MM.1S (cell line): ENCODE measurements around the gene WIZ.
A peak's percentile ranks its signal among the peaks of the same experiment; 100 is the strongest.

Source experiments
- DNase-seq: peaks from one replicate; pipeline ENCODE4 v3.0.0-alpha.2; 2015
- H2AFZ ChIP-seq: fragments of 300-600 bp; sonication (generic); 2 replicates; pipeline ENCODE4 v1.6.0; 2016; ENCODE audit warnings: antibody characterized with exemption, low read length
- H3F3A ChIP-seq: fragments of 300-600 bp; sonication (generic); 2 replicates; pipeline ENCODE4 v1.6.1; 2016; ENCODE audit warnings: mild to moderate bottlenecking, antibody characterized with exemption, low read length, moderate library complexity, mixed read lengths; ENCODE audit not compliant: insufficient read depth
- H3K27ac ChIP-seq: fragments of 300-600 bp; sonication (generic); 2 replicates; pipeline ENCODE4 v1.5.1; 2016; ENCODE audit warnings: mild to moderate bottlenecking, low read length
- H3K27me3 ChIP-seq: fragments of 300-600 bp; sonication (generic); replicated peaks from 2 replicates; pipeline ENCODE4 v1.6.0; 2016; ENCODE audit warnings: low read length; ENCODE audit not compliant: insufficient read depth
- H3K36me3 ChIP-seq: fragments of 300-600 bp; sonication (generic); replicated peaks from 2 replicates; pipeline ENCODE4 v1.6.1; 2016; ENCODE audit warnings: mild to moderate bottlenecking, low read length, mixed read lengths; ENCODE audit not compliant: insufficient read depth
- H3K4me1 ChIP-seq: fragments of 300-600 bp; sonication (generic); 2 replicates; pipeline ENCODE4 v1.6.1; 2016; ENCODE audit warnings: low read length, mixed read lengths
- H3K4me2 ChIP-seq: fragments of 300-600 bp; sonication (generic); 2 replicates; pipeline ENCODE4 v1.6.0; 2016; ENCODE audit warnings: low read depth, low read length
- H3K4me3 ChIP-seq: fragments of 300-600 bp; sonication (generic); 2 replicates; pipeline ENCODE4 v1.5.1; 2016; ENCODE audit warnings: low read length, mixed read lengths
- H3K79me2 ChIP-seq: fragments of 300-600 bp; sonication (generic); 2 replicates; pipeline ENCODE4 v1.6.1; 2016; ENCODE audit warnings: mixed run types, low read length, mixed read lengths
- H3K9ac ChIP-seq: fragments of 300-600 bp; sonication (generic); 2 replicates; pipeline ENCODE4 v1.6.1; 2016; ENCODE audit warnings: low read length, mixed read lengths
- H3K9me2 ChIP-seq: fragments of 300-600 bp; sonication (generic); replicated peaks from 2 replicates; pipeline ENCODE4 v1.6.1; 2016; ENCODE audit warnings: mild to moderate bottlenecking, low read length, mixed read lengths; ENCODE audit not compliant: insufficient read depth
- H3K9me3 ChIP-seq: fragments of 300-600 bp; sonication (generic); replicated peaks from 2 replicates; pipeline ENCODE4 v1.6.1; 2016; ENCODE audit warnings: mild to moderate bottlenecking, low read length, mixed read lengths; ENCODE audit not compliant: insufficient read depth
- H4K20me1 ChIP-seq: fragments of 300-600 bp; sonication (generic); 2 replicates; pipeline ENCODE4 v1.6.1; 2016; ENCODE audit warnings: mild to moderate bottlenecking, low read length, moderate library complexity, mixed read lengths; ENCODE audit not compliant: insufficient read depth
- EZH2 ChIP-seq: fragments of 300-600 bp; sonication (generic); optimal IDR thresholded peaks from 2 replicates; pipeline ENCODE3; 2017; ENCODE audit warnings: low read depth, mild to moderate bottlenecking, antibody characterized with exemption, low read length, mixed read lengths
- EZH2phosphoT487 ChIP-seq: fragments of 300-600 bp; sonication (generic); IDR thresholded peaks from 2 replicates; pipeline ENCODE4 v1.6.1; 2018; ENCODE audit warnings: antibody characterized with exemption, low read length
- TF ChIP-seq, protein P1 (sequence below): fragments of 300-600 bp; sonication (generic); IDR thresholded peaks from 2 replicates; pipeline ENCODE4 v1.5.1; 2016; ENCODE audit warnings: antibody characterized with exemption, low read length, mixed read lengths

The WIZ gene

DNA sequence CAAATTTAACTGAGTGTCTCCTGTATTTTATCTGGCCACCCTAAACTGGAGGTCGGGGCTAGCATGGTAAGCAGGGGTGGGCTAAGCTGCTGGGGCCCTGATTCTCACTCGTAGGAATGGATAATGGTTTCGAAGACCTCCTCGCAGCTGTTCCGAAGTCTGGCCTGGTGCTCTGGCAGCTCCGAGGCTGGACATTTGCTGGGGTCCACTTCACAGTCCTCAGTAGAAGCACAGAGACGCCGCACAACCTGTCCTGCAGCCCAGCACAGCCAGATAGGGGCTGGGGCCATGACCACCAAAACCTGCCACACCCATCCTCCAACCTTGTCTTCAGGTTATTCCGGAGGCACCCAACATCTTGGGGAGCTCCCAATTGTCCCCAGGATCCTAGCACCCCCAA lies 6.2 kb upstream of the WIZ start:
- Histone ChIP-seq H3K4me3 (no peak overlapping the region), H3K27ac (no peak overlapping the region), H3F3A (peaks cover 12% of the 10 kb centered on the region), H3K27me3 (no peaks in the 10 kb centered on the region), H3K36me3 (no peaks in the 10 kb centered on the region; the same call in none of the 2 replicates), H3K9me2 (no peaks in the 10 kb centered on the region), H2AFZ (no peak overlapping the region), H3K9me3 (no peaks in the 10 kb centered on the region), H3K4me1 (no peaks in the 10 kb centered on the region), H3K9ac (no peak overlapping the region), H3K4me2 (no peak overlapping the region), H3K79me2 (peaks cover 7% of the 10 kb centered on the region; the same call in 1 of the 2 replicates), H4K20me1 (no peaks in the 10 kb centered on the region)
- no peak for DNase-seq
- TF ChIP-seq EZH2 (no peak), EZH2phosphoT487 (no peak)
- TF ChIP-seq, protein P1, sequence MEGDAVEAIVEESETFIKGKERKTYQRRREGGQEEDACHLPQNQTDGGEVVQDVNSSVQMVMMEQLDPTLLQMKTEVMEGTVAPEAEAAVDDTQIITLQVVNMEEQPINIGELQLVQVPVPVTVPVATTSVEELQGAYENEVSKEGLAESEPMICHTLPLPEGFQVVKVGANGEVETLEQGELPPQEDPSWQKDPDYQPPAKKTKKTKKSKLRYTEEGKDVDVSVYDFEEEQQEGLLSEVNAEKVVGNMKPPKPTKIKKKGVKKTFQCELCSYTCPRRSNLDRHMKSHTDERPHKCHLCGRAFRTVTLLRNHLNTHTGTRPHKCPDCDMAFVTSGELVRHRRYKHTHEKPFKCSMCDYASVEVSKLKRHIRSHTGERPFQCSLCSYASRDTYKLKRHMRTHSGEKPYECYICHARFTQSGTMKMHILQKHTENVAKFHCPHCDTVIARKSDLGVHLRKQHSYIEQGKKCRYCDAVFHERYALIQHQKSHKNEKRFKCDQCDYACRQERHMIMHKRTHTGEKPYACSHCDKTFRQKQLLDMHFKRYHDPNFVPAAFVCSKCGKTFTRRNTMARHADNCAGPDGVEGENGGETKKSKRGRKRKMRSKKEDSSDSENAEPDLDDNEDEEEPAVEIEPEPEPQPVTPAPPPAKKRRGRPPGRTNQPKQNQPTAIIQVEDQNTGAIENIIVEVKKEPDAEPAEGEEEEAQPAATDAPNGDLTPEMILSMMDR: no peak

DNA sequence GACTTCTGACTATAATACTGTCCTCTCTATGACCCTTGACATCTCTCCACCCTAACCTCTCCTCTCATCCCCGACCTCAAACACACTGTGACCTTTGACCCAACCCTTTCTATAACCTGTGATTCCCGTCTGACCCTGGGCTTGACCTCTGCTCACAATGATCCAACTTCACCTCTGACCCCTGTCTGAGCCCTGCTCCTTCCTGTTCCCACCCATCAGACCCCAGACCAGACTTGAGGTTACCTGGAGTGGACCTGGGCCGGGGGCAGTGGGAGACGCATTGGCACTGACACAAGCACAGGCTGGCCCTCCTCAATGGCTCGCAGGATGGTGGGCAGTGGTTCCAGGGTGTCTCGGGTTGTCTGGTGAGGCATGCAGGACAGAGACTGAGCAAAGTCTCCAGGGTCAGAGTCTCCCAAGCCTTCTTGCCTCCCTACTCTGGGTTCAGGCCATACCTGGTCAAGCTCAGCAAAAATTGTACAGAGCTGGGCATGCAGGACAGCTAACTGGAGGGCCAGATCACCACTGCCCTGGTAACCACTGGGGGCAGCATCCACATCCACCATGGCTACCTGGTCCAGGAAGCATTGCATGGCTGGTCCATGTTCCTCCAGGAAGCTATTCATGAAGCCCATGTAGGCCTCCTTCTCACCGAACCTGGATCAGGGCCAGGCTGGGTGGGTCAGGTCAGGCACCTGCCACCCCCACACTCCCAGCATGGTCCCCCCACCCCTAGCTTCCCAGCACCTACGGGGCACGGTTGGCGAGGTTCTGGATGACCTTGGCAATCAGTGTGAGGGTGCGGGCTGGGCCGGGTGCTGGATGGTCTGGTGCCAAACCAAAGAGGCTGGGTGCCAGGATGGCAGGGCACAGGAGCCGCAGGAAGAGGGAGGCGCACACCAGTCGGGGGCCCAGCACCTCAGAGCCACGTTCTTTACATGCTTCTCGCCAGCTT lies 4.4 kb upstream of the WIZ start:
- no peaks in the 10 kb centered on the region; the same call in 1 of the 2 replicates for H3K36me3 ChIP-seq
- no peak overlapping the region for H2AFZ ChIP-seq
- H3K4me3 ChIP-seq: no peak overlapping the region
- H3K9ac ChIP-seq: no peak overlapping the region
- no peaks in the 10 kb centered on the region for H3K79me2 ChIP-seq
- H3K27ac ChIP-seq: no peak overlapping the region
- H3K4me1 ChIP-seq: no peaks in the 10 kb centered on the region
- no peaks in the 10 kb centered on the region for H3K27me3 ChIP-seq
- H3K4me2 ChIP-seq: no peak overlapping the region
- DNase-seq: no peak
- H4K20me1 ChIP-seq: no peaks in the 10 kb centered on the region
- H3F3A ChIP-seq: peaks cover 23% of the 10 kb centered on the region
- TF ChIP-seq EZH2phosphoT487 (no peak), EZH2 (no peak)
- TF ChIP-seq, protein P1: 0 out of 2 replicates have a peak, but pooled peaks have one; percentile 10
- H3K9me3 ChIP-seq: no peaks in the 10 kb centered on the region
- no peaks in the 10 kb centered on the region for H3K9me2 ChIP-seq

DNA sequence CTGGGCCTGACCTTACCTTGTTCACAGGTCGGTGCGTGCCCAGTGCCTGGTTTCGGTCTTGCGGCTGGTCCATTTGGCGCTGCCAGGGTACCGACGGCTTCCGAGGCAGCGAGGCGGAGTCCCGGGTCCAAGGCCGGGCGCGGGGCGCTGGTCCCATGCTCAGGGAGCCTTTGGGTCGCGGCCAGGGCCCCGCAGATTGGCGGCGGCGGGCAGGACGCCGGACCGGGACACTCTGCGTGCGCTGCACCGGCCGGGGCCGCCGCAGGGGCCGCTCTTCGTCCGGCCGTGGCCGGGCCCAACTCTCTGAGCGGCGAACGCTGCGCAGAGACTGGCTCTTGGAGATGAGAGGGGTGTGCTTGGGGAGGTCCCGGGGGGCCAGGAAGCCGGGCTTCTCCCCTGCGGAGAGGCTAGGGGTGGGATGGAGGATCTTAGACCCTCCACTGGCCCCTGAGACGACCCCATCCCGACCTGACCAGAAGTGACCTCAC lies 3.4 kb upstream of the WIZ start:
- no peak for DNase-seq
- Histone ChIP-seq H4K20me1 (no peaks in the 10 kb centered on the region), H3K27me3 (no peaks in the 10 kb centered on the region), H3K4me2 (no peak overlapping the region), H3K9me2 (no peaks in the 10 kb centered on the region), H3F3A (peaks cover 23% of the 10 kb centered on the region), H3K9ac (no peak overlapping the region), H3K4me1 (no peaks in the 10 kb centered on the region), H2AFZ (no peak overlapping the region), H3K27ac (no peak overlapping the region), H3K36me3 (no peaks in the 10 kb centered on the region; the same call in 1 of the 2 replicates), H3K9me3 (no peaks in the 10 kb centered on the region), H3K4me3 (no peak overlapping the region), H3K79me2 (no peaks in the 10 kb centered on the region)
- TF ChIP-seq EZH2 (no peak), EZH2phosphoT487 (no peak)
- TF ChIP-seq, protein P1: no peak
